Ovary (tissue), 3 donors: ENCODE measurements around the gene RAB17.

Experiments
- CTCF ChIP-seq, 3 donors: fragments of 450-650 bp in 2 of 3; fragments of 200-600 bp in 1 of 3; IDR thresholded peaks; one replicate each; pipeline versions ENCODE4 v1.5.1 to v1.8.0; 2016 to 2022; ENCODE audit warnings: antibody characterized with exemption in 3 of 3, mild to moderate bottlenecking in 1 of 3
- POLR2A ChIP-seq: fragments of 450-650 bp; IDR thresholded peaks from one replicate; pipeline ENCODE4 v1.6.1; 2017; ENCODE audit warnings: antibody characterized with exemption, mild to moderate bottlenecking, moderate library complexity
- donor health status: DM: no; HTN: no; CAD: no.

DNA sequence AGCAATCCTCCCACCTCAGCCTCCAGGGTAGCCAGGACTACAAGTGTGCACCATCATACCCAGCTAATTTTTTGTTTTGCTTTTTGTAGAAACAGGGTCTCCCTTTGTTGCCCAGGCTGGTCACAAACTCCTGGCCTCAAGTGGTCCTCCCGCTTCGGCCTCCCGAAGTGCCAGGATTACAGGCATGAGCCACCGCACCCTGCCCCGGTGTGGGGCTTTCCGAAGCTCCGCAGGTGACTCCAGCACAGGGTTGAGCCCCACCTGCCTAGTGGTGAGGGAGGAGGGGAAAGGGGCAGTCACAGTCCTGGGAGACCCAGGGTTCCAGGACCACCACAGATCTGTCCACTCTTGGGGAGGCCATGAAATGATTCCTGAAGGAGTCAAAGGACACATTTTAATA lies 19.0 kb downstream of the RAB17 start:
- no peak for TF ChIP-seq POLR2A
- no peak for TF ChIP-seq CTCF (IDR thresholded peaks at IDR 0.05)
